HPDE6-E6E7 (cell line): ENCODE measurements around the gene BOC.

Source experiments
- DNase-seq: peaks from one replicate; pipeline ENCODE4 v3.0.0; 2011; ENCODE audit warnings: missing footprints; ENCODE audit errors: extremely low spot score

Gene BOC

DNA sequence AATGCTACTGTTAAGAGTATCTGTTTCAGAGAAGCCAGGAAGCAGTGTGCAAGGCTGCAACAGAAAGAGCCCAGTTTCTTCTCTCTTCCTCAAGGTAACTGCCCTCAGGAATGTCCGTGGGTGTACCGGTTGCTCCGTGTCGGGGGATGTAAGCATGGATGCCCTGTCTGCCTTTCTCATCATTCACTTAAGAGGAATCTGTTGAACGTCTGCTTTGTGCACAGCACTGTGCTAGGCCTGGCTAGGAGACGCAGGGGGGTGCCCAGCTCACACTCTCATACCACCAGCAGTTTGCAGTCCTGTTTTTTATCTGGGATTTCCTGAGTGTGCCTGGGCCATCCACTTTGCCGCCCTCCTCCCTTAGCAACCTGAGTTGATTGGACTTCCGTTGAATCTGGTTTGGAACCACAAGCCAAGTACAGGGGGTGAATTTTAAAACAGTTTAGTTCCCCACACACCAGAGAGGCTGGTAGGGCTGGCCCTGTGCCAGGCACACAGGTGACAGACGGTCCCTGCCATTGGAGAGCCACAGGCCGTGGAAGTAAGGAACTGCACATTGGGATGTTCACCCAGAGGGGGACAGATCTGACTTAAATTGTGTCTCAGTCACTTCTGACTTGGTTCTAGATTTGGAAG is 11.2 kb downstream of the BOC start:
- DNase-seq, result no peak

DNA sequence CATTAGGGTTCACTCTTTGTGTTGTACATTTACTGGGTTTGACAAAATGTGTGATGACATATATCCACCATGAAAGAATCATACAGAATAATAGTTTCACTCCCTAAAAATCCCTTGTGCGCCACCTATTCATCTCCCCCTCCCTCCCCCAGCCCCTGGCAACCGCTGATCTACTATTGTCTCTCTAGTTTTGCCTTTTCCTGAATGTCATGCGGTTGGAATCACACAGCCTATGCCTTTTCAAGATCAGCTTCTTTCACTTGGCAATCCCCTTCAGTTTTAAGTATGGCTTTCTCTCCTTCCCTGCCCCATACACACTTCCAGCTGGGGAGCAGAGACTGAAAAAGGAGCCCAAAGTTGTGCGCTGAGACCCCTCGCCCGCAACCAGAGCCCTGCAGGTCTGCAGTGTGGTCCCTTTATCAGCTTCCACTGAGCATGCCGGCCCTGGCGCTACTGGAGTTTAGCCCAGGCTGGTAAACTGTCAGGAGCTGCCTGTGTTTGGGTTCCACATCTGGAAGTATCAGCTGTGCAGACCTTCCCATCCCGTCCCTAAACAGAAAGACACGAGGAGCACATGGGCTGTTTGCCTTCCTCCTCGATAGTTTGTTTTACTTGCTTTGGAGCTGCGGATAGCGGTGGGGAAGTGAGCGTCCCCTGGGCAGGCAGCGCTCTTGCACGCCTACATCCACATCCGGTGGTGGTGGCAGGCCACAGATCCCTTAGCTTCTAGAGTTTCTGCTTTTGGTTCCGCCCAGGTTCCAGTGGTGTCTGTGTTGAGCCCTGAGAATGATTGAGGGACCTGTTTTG is 12.3 kb downstream of the BOC start:
- no peak for DNase-seq

GRCh38 chr3:113225286-113225685 is 13.9 kb downstream of the BOC start:
- DNase-seq, result no peak

DNA sequence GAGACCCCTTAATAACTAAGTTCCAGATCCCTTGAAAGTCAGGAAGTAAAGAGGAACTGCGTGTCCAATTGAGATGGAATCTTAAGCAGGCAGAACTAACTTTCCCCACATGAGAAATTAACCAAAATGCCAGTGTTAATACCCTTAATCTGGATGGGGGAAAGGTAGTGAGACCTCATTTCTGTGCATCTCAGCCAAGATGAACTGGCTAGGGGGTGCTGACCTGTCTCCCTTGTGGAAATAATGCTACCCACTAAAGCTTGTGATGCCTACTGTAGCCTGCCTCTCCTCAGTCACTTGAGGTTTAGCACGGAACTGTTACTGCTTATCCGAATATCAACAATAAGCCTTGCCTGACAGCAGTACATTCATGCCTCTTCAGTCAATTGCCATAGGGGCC is 15.1 kb downstream of the BOC start:
- no peak for DNase-seq

GRCh38 chr3:113227146-113227545 is 15.8 kb downstream of the BOC start:
- DNase-seq, result no peak

DNA sequence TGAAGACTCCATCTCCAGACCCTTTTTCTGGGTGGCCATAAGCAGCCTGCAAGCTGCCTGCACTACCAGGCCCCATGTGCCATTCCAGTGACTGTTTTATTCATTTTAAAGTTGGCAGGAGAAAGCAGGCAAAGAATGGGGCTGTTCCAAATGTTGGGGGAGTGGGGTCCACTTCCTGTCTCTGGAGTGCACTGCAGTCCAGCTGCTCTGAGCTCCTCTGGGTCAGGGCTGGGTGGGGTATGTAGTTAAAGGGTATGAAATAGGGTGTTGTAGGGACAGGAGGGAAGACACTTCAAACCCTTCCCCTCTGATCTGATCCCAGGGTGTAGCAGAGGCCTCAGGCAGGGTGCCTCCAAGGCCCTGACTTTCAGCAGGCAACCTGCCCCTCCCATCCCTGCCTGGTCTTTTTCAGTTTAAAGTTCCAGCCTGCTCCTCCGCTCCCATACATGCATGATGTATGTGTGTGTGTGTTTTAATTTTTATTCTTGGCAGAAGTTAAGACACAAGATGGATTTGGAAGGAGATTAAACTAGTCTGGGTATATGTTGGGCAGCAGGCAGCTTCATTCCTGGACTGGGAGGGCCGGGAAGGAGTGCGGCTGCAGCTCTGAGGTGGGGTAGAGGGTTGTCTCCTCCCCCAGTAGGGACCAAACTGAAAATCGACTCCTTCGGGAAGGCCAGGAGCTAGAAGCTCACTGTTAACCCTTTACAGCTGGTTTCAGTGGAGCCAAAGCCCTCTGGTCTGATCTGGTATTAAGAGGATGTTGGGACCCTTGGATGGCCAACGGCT is 17.3 kb downstream of the BOC start:
- no peak for DNase-seq

DNA sequence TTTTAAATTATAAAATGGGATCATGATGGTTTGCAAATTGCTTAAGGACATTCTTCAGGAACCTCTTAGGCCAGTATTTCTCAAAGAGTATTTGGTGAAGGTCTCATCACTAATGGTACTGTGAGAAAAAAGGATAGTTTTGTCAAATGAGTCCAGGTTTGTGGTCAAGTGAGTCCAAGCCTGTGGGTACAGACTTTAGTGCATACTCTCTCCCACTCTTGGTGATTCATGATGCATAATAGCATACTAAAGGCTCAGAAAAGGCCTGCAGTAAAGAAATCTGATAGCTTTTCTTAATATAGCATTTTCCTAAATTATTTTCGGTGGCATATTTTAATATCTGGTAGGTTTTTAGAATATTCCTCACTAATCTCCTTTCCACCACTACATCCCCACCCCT is 20.0 kb downstream of the BOC start:
- DNase-seq, result no peak

GRCh38 chr3:113231827-113232253 is 20.5 kb downstream of the BOC start:
- DNase-seq, result peak; percentile 91

DNA sequence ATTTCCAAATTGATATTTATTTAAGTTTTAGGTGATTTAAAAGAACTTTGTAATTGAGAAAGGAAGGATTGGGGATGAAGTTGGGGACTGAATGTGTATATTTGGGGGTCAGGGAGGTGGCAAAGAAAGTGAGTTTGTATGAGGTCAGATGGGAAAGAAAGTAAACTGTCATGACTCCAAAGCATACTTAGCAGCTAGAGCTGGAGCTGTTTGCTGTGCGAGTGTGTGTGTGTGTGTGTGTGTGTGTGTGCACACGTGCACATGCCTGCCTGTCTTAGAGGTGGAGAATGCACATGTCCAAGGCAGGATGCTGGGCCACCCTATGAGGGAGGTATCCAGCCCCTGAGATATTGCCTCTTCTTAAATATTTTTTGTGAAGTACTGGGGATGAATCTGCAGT is 21.0 kb downstream of the BOC start:
- DNase-seq, result no peak

GRCh38 chr3:113233497-113233896 is 22.1 kb downstream of the BOC start:
- DNase-seq, result no peak

DNA sequence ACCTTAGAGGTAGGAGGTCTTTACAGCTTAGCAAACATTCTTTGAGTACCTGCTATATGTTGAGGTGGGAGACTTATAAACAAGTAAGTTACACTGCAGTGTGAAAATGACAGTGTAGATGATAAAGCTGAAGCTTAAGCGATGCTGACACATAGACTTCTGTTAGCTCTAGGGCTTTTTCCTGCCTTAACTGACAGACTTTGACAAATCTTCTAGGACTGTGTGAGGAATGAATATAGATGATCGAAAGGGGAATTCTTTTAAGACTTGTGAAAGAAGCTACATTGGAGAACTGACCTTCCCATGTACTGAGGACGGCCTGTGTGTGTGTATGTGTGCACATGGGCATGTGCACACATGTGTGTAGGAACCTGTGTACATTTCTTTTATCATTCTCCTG is 22.7 kb downstream of the BOC start:
- DNase-seq, result no peak

DNA sequence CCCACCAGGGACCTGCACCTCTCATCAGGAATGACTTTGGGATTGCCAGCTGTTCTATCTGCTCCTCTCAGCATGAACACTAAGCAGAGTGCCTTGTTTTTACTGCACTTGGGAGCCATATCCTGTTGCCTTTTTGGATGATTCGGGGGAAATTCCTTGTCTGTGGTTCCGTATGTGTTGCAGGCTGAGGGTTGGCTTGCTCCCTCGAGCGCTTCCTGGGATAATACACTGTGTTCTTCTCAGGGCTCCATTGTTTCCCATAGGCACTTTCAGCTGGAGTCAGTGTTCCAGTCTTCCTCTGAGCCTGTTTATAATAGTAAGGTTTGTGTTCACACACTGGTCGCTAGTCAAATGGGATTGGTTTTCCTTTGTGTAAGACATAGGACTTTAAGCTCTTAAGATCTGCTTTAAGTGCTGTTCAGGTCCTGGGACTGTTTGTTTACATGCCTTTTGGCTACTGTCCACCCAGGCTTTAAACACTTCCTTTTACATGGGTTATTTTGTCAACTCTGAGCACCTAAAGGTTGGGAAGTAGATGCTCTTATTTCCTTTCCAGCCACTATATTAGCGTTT is 23.4 kb downstream of the BOC start:
- DNase-seq, result no peak

GRCh38 chr3:113238503-113238902 is 27.1 kb downstream of the BOC start:
- DNase-seq, result no peak

DNA sequence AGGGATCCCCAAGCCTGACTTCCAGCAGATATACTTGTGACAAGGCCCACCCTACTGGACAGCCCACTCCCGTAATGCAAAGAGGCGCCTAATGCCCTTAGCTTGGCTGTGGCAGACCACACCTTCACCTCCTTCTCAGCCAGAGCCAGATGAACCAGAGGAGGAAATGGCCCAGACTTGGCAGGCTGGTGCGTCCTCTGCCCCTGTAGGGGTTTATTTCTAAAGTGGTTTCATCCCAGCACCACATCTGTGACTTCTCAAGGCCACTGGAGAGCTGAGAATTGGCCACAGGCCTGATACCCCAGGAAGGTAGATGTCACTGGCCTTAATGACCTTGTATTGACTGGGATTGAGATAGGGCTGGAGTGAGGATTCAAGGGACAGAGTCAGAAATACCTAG is 29.5 kb downstream of the BOC start:
- DNase-seq, result no peak

GRCh38 chr3:113241292-113242095 is 30.1 kb downstream of the BOC start:
- DNase-seq, result no peak

- DNase-seq, result no peak
Observed at GRCh38 chr3:113242096-113242581, 30.8 kb downstream of the BOC start.

- DNase-seq, result no peak
Observed at GRCh38 chr3:113243071-113243470, 31.7 kb downstream of the BOC start.

GRCh38 chr3:113243846-113244245 is 32.5 kb downstream of the BOC start:
- DNase-seq, result no peak

GRCh38 chr3:113245761-113246161 is 34.4 kb downstream of the BOC start:
- DNase-seq, result no peak

DNA sequence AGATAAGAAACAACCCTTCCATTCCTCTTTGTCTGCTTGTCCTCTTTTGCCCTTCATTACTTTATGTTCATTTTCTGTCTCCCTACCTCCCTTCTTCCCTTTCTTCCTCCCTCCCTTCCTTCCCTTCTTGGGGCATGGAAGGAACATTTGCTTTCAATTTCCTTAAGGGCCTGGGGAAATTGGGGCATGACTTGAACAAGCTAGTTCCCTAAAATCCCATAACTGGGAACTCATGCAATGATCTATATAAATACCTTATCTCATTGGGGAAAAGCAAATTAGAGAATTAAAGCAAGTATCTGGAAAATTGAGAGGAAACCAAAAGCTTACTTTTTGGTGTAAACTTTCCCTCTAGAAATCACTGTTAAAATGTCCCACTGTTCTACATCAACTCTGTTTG is 35.7 kb downstream of the BOC start:
- DNase-seq, result no peak
